NCI-H2107 treated with DMSO at 0.1 percent for 48 hours (cell line): ENCODE measurements around the gene TAPBPL.
A peak's percentile ranks its signal among the peaks of the same experiment; 100 is the strongest.
"Not testable (repeated sequence)": the region's sequence is repeated elsewhere in the genome, so short reads cannot be mapped to it uniquely, and the experiment has no call there.

ENCODE experiments used
- DNase-seq: peaks from one replicate; lab custom pipeline; 2025; ENCODE audit not compliant: unreplicated experiment; lab: John Stamatoyannopoulos, UW

TAPBPL gene, protein sequence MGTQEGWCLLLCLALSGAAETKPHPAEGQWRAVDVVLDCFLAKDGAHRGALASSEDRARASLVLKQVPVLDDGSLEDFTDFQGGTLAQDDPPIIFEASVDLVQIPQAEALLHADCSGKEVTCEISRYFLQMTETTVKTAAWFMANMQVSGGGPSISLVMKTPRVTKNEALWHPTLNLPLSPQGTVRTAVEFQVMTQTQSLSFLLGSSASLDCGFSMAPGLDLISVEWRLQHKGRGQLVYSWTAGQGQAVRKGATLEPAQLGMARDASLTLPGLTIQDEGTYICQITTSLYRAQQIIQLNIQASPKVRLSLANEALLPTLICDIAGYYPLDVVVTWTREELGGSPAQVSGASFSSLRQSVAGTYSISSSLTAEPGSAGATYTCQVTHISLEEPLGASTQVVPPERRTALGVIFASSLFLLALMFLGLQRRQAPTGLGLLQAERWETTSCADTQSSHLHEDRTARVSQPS

GRCh38 chr12:6451348-6452244, at the start of gene TAPBPL:
TSS of gene TAPBPL (plus strand) at chr12:6452042. CDS start at chr12:6452249, 207 bp downstream.
- DNase-seq: peak; percentile 94

DNA sequence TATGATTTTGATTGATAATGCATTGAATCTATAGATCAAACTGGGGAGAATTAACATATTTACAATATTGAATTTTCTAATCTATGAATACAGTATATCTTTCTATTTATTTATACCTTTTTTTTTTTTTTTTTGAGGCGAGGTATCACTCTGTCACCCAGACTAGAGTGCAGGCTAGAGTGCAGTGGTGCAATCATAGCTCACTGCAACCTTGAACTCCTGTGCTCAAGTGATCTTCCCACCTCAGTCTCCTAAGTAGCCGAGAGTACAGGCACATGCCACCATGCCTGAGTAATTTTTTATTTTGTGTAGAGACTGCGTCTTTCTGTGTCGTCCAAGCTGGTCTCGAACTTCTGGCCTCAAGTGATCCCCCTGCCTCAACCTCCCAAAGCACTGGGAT, 47.5 kb upstream of the TAPBPL start:
- no peak for DNase-seq

DNA sequence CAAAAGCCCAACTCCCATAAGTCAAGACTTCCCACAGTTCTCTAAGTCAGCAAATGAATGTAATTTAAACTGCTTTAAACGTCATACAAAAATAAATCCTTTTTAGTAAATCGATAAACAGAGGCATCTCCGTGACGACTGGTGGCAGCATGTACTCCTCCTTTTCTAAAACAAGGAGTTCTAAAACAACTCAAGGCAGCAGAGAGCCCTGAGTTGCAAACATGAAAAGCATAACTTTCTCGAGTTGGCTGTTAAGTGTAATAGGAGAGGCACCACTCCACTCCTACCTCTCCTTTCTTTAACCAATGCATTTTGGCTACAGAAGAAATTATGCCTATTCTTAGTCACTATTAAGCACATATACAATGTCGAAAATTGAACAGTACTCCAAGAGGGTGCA, 45.9 kb upstream of the TAPBPL start:
- DNase-seq: no peak

- DNase-seq: no peak
Observed at GRCh38 chr12:6407236-6407954, 44.4 kb upstream of the TAPBPL start.

DNA sequence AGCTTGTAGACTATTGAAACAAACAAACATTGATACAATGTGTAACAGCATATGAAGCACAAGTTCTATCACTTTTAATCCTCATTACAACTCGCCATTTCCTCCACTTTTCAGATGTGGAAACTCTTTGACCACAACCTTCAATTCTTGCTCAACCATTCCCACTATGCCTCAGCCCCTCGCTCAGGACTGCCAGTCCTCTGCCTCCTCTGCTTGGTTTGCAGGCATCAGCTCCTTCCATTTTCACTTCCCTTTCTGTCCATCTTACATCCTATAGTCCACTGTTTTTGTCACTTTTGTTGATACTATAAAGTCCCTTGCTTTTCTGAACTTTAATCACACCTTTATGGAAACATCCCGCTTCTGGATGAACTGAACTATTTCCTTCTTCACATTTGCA, 35.2 kb upstream of the TAPBPL start:
- no peak for DNase-seq

DNA sequence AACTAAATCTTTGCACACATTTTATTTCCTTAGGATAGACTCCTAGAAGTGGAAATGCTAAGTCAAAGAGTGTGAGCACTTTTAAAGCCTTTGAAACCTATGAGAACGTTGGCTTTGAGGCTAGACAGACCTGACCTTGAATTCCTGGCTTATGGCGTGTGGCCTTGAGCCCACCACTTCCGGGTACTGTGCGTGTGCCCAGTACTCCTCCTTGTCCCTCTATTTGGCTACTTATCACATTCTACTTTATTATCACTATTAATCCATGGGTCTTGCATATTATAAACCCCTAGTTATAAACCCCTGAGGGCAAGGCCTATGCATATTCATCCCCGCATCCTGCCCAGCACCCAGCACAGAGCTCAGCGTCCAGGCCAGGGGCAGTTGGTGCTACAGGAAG, 33.0 kb upstream of the TAPBPL start:
- no peak for DNase-seq

DNA sequence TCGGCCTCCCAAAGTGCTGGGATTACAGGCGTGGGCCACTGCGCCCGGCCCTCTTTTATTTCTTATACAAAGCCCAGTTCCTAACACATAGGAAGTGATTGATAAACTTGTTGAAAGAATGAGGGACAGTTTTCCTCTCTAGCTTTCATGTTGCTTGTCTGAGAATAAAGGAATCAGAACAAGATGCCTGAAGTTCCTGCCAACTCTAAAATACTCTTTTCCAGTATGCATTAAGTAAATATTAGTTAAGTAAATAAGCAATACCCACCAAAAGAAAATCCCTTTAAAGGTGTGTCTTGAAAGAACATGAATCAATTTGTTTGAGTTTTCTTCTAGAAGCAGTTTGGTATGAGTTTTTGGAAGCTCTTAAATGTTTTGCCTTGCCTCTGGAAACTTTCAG, 31.5 kb upstream of the TAPBPL start:
- no peak for DNase-seq

DNA sequence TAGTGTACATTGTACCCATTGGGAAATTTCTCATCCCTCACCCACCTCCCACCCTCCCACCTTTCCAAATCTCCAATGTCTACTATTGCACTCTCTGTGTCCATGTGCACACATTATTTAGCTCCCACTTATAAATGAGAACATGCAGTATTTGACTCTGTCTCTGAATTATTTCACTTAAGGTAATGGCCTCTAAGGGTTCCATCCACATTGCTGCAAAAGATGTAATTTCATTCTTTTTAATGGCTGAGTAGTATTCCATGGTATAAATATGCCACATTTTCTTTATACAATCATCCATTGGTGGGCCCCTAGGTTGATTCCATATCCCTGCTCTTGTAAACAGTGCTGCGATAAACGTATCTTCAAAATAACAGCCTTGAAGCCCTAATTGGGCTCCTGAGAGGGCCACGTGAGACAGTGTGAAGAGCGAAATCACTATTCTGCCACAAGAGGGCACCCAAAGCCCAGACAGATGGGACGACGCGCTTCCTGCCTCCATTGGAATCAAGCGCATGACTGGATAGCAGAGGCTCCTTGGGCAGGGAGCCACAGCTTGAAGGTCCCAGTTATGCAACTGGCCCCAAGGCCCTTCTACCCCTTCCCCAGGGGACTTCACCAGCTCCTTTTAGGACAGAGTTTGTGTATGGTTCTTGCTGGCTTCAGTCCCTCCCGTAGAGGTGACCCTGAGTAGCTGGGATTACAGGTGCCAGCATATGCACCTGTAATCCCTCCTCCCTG, 28.4 kb upstream of the TAPBPL start:
- DNase-seq: peak; percentile 89

- DNase-seq: no peak
Observed at GRCh38 chr12:6424008-6424347, 27.9 kb upstream of the TAPBPL start.

DNA sequence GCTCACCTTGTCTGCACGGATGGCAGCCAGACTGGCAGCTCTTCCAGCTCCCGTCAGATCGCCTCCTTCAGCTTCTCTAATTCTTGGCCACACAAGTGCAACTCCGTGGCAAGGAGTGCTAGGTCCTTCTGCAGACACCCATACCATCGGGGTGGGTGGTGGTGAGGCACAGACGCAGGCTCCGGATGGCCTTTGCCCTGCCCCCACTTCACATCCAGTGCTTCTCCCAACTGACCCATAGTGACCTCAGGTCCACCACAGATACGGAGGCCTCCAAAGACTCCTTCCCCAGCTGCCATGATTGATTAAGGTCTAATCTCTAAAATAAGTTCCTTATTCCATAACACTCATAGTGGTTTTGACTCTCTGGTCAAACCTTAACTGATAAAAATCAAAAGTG, 27.0 kb upstream of the TAPBPL start:
- no peak for DNase-seq

GRCh38 chr12:6425590-6426531, 26.0 kb upstream of the TAPBPL start:
- DNase-seq: no peak

GRCh38 chr12:6426882-6427671, 24.8 kb upstream of the TAPBPL start:
- DNase-seq: no peak

DNA sequence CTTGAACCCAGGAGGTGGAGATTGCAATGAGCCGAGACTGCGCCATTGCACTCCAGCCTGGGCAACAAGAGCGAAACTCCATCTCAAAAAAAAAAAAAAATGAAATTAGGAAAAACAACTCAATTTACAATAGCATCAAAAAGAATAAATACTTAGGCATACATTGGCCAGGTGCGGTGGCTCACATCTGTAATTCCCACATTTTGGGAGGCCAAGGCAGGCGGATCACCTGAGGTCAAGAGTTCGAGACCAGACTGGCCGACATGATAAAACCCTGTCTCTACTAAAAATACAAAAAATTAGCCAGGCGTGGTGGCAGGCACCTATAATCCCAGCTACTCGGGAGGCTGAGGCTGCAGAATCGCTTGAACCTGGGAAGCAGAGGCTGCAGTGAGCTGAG, 24.0 kb upstream of the TAPBPL start:
- DNase-seq: not testable (repeated sequence)

GRCh38 chr12:6428326-6428725, 23.5 kb upstream of the TAPBPL start:
- DNase-seq: no peak

DNA sequence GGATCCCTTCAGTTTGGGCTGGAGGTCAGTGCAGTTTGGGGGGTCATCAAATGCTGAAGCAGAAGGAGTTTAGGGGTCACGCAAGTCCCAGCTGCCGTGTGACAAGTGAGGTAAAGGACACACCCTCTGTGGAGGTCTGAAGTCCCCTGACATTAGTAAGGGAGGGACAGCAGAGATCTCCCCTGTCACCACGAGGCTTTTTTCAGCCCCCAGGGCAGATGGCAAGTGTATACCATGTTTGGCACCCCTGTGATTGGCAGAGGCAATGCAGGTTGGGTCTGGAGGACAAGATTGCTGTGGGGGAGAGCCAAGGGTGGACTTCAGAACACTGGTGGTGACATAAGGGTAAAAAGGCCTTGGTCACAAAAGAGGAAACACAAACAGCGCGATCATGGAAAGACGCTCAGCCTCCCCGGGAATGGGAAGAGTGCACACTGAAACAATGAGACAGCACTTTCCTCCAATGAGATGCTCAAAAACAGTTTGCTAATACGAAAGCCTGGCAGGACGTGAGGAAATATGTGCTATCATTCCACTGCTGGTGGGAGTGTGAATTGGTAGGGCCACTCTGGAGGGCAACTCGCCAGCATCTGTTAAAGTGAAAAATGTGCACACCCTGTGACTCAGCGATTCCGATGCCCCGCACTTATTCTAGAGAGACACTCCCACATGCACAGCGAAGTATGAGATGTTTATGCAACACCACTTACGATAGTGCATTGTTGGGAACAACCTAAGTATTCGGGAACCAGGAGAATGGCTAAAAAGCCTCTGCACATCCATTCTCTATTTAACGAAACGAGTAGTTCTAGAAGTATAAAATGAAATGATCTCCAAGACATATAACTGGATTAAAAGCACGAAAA, 21.5 kb upstream of the TAPBPL start:
- no peak for DNase-seq

- no peak for DNase-seq
Observed at GRCh38 chr12:6432991-6433390, 18.9 kb upstream of the TAPBPL start.

DNA sequence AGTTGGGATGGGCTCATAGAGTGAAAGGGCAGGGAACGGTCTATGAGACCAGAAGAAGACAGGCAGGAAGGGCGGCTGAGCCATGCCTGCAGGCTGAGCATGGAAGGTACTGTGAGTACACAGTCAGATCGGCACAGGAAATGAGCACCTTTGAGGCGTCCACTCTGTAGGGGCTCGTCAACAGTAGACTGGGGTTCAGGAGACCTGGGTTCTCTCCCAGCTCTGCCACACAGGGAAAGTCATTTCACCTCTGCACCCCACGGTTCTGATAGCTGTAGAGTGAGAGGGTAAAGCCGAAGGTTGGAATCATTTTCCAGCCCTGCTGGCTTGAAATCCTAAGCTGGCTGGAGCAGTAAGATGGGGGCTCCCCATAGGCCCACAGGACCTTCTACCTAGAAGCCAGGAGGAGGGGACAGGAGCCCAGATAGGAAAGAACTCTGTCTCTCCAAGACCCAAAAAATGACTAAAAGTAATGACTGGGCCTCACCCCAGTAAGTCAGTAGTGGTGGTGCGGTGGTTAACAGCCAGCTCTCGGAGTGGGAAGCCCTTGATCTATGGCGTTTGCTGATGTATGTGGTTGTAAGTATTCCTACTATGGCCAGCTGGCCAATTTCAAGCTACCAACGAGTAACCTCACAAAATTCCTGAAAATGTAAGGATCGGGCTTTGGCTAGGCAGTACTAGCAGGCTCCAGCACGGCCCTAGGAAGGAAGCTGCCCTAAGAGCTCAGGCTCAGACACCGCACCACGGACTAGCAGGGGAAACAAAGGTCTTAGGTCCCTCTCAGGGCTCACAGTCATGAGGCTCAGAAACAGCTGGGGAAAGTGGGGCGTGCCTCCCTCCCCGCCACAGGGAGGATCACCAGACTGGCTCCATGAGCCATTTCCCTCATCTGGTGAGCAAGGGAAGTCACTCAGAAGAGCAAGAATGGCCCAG, 17.4 kb upstream of the TAPBPL start:
- no peak for DNase-seq
